ENCODE results near the gene MICU2. TPM values are rescaled to one million over a fixed set of nuclear protein-coding genes. Genes with fewer than 3 reads are reported as not detected.

MICU2 gene
- polyA plus RNA-seq, 1 donor from 2014 or later, result 223 TPM

DNA sequence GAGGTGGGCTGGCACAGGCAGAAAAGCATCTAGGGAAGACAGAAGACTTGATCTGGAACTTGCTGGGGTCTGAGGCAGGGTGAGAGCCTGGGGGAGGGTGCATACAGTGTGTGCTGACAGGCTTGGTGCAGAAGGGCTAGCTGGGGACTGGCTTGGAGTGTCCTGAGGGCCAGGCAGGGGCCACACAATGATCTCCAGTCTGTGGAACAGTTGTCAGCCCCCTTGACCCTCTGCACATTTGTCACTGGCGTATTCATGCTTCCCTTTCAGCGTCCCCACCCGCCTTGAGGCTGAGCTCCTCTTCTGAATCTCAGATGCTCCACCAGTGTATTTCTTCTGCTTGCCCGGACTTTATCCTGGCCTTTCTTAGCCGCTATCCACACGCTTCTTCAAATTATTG, 2.8 kb upstream of the MICU2 start:
- no peak overlapping the region for H3K4me3 ChIP-seq (ENCODE audit: low read length)
- H2AFZ ChIP-seq (ENCODE audit: low read depth, low read length), result no peak overlapping the region
- no peak overlapping the region for H3K27ac ChIP-seq (ENCODE audit: low read length)
- H3K79me2 ChIP-seq (replicated peaks; ENCODE audit: insufficient read depth, low read length), result peaks cover 12% of the 10 kb centered on the region
- no peaks in the 10 kb centered on the region for H3K27me3 ChIP-seq (ENCODE audit: insufficient read depth, low read depth, low read length)
- no peaks in the 10 kb centered on the region for H3K9me2 ChIP-seq (ENCODE audit: insufficient read depth, low read length)
- no peak overlapping the region for H3K9ac ChIP-seq (ENCODE audit: low read length)
- H3K4me2 ChIP-seq (ENCODE audit: low read length), result no peak overlapping the region
- H3K9me3 ChIP-seq (ENCODE audit: low read length), result no peaks in the 10 kb centered on the region
- H3K36me3 ChIP-seq (ENCODE audit: insufficient read depth, low read length), result no peaks in the 10 kb centered on the region
- H3F3A ChIP-seq (ENCODE audit: insufficient read depth, low read length, poor library complexity, severe bottlenecking), result no peaks in the 10 kb centered on the region
- TF ChIP-seq, protein P1, sequence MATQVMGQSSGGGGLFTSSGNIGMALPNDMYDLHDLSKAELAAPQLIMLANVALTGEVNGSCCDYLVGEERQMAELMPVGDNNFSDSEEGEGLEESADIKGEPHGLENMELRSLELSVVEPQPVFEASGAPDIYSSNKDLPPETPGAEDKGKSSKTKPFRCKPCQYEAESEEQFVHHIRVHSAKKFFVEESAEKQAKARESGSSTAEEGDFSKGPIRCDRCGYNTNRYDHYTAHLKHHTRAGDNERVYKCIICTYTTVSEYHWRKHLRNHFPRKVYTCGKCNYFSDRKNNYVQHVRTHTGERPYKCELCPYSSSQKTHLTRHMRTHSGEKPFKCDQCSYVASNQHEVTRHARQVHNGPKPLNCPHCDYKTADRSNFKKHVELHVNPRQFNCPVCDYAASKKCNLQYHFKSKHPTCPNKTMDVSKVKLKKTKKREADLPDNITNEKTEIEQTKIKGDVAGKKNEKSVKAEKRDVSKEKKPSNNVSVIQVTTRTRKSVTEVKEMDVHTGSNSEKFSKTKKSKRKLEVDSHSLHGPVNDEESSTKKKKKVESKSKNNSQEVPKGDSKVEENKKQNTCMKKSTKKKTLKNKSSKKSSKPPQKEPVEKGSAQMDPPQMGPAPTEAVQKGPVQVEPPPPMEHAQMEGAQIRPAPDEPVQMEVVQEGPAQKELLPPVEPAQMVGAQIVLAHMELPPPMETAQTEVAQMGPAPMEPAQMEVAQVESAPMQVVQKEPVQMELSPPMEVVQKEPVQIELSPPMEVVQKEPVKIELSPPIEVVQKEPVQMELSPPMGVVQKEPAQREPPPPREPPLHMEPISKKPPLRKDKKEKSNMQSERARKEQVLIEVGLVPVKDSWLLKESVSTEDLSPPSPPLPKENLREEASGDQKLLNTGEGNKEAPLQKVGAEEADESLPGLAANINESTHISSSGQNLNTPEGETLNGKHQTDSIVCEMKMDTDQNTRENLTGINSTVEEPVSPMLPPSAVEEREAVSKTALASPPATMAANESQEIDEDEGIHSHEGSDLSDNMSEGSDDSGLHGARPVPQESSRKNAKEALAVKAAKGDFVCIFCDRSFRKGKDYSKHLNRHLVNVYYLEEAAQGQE (IDR thresholded peaks at IDR 0.05; ENCODE audit: borderline replicate concordance), result no peak
- no peak for TF ChIP-seq RAD21 (conservative IDR thresholded peaks at IDR 0.05)
- TF ChIP-seq EZH2 (IDR thresholded peaks at IDR 0.05; ENCODE audit: borderline replicate concordance, insufficient read depth, low read length, poor library complexity, severe bottlenecking), result no peak
- no peak for TF ChIP-seq EP300 (conservative IDR thresholded peaks at IDR 0.05; ENCODE audit: poor library complexity, severe bottlenecking)
- no peaks in the 10 kb centered on the region for H4K20me1 ChIP-seq (ENCODE audit: insufficient read depth)

- H3K9me2 ChIP-seq (ENCODE audit: insufficient read depth, low read length), result no peaks in the 10 kb centered on the region
- no peaks in the 10 kb centered on the region for H3K36me3 ChIP-seq (ENCODE audit: insufficient read depth, low read length)
- H3K79me2 ChIP-seq (replicated peaks; ENCODE audit: insufficient read depth, low read length), result peaks cover 16% of the 10 kb centered on the region
- TF ChIP-seq POLR2AphosphoS5 (IDR thresholded peaks at IDR 0.05) (no peak), TAF1 (IDR thresholded peaks at IDR 0.05; ENCODE audit: low read depth) (no peak), CTCF (IDR thresholded peaks at IDR 0.05; ENCODE audit: poor library complexity, severe bottlenecking) (no peak), EP300 (conservative IDR thresholded peaks at IDR 0.05; ENCODE audit: poor library complexity, severe bottlenecking) (no peak), MXI1 (conservative IDR thresholded peaks at IDR 0.05; ENCODE audit: poor library complexity, severe bottlenecking) (no peak), RAD21 (conservative IDR thresholded peaks at IDR 0.05) (no peak), EZH2 (IDR thresholded peaks at IDR 0.05; ENCODE audit: borderline replicate concordance, insufficient read depth, low read length, poor library complexity, severe bottlenecking) (no peak), SMC3 (conservative IDR thresholded peaks at IDR 0.05; ENCODE audit: poor library complexity) (no peak)
- TF ChIP-seq, protein P1 (IDR thresholded peaks at IDR 0.05; ENCODE audit: borderline replicate concordance), result no peak
- no peaks in the 10 kb centered on the region for H4K20me1 ChIP-seq (ENCODE audit: insufficient read depth)
- no peaks in the 10 kb centered on the region for H3K9me3 ChIP-seq (ENCODE audit: low read length)
- no peak overlapping the region for H3K9ac ChIP-seq (ENCODE audit: low read length)
- no peak overlapping the region for H2AFZ ChIP-seq (ENCODE audit: low read depth, low read length)
- no peaks in the 10 kb centered on the region for H3F3A ChIP-seq (ENCODE audit: insufficient read depth, low read length, poor library complexity, severe bottlenecking)
- H3K27me3 ChIP-seq (ENCODE audit: insufficient read depth, low read depth, low read length), result no peaks in the 10 kb centered on the region
- no peak overlapping the region for H3K27ac ChIP-seq (ENCODE audit: low read length)
- H3K4me2 ChIP-seq (ENCODE audit: low read length), result no peak overlapping the region
- H3K4me3 ChIP-seq (ENCODE audit: low read length), result no peak overlapping the region
Observed at GRCh38 chr13:21606251-21606650, 2.3 kb upstream of the MICU2 start.

Data from neural cell (in vitro differentiated cells).